PFSK-1 (cell line): ENCODE results near the gene IGLL1.

Experiments
- FOXP2 ChIP-seq: optimal IDR thresholded peaks from 2 replicates; pipeline ENCODE3; 2011; ENCODE audit warnings: borderline replicate concordance, control low read depth, inconsistent platforms; ENCODE audit not compliant: insufficient read depth; ENCODE audit errors: extremely low read length, extremely low read depth
- POLR2AphosphoS5 ChIP-seq: IDR thresholded peaks from 2 replicates; pipeline ENCODE4 v1.6.1; 2012; ENCODE audit warnings: low read depth, mild to moderate bottlenecking, control low read depth, low read length, moderate library complexity
- REST ChIP-seq, 2 experiments: IDR thresholded peaks; 2 replicates each; pipeline versions ENCODE4 v1.6.1 to v1.8.0; 2011 to 2012; ENCODE audit warnings: low read depth in 2 of 2, low read length in 2 of 2, control low read depth in 1 of 2, inconsistent platforms in 1 of 2, mild to moderate bottlenecking in 1 of 2, moderate library complexity in 1 of 2; ENCODE audit not compliant: insufficient read depth in 1 of 2
- SIN3A ChIP-seq: IDR thresholded peaks from 2 replicates; pipeline ENCODE4 v1.6.1; 2012; ENCODE audit warnings: mild to moderate bottlenecking, low read length, moderate library complexity, borderline replicate concordance; ENCODE audit not compliant: insufficient read depth
- TAF1 ChIP-seq: IDR thresholded peaks from 2 replicates; pipeline ENCODE4 v1.6.1; 2012; ENCODE audit warnings: low read length, control low read depth, borderline replicate concordance; ENCODE audit not compliant: insufficient read depth

IGLL1 gene

GRCh38 chr22:23548501-23549197 is 31.4 kb downstream of the IGLL1 start:
- no peak for TF ChIP-seq REST (IDR thresholded peaks at IDR 0.05; ENCODE audit: insufficient read depth in 1 of 2, low read depth in 2 of 2, low read length in 2 of 2)
- no peak for TF ChIP-seq SIN3A
- no peak for TF ChIP-seq FOXP2
- TF ChIP-seq POLR2AphosphoS5, result no peak
- TF ChIP-seq TAF1, result no peak

- no peak for TF ChIP-seq POLR2AphosphoS5
- no peak for TF ChIP-seq SIN3A
- TF ChIP-seq REST (IDR thresholded peaks at IDR 0.05; ENCODE audit: insufficient read depth in 1 of 2, low read depth in 2 of 2, low read length in 2 of 2), result no peak
- no peak for TF ChIP-seq TAF1
- no peak for TF ChIP-seq FOXP2
Observed at GRCh38 chr22:23547818-23548500, 32.1 kb downstream of the IGLL1 start.

GRCh38 chr22:23544852-23545251 is 35.2 kb downstream of the IGLL1 start:
- no peak for TF ChIP-seq TAF1

- TF ChIP-seq SIN3A (no peak), FOXP2 (no peak), REST (IDR thresholded peaks at IDR 0.05; ENCODE audit: insufficient read depth in 1 of 2, low read depth in 2 of 2, low read length in 2 of 2) (no peak), POLR2AphosphoS5 (no peak), TAF1 (no peak)
Observed at GRCh38 chr22:23542933-23543332, 37.2 kb downstream of the IGLL1 start.

GRCh38 chr22:23539135-23539838 is 40.8 kb downstream of the IGLL1 start:
- TF ChIP-seq TAF1 (no peak), SIN3A (no peak), FOXP2 (no peak), REST (IDR thresholded peaks at IDR 0.05; ENCODE audit: insufficient read depth in 1 of 2, low read depth in 2 of 2, low read length in 2 of 2) (no peak), POLR2AphosphoS5 (no peak)
